ENCODE data around the gene PHF21B.

Gene PHF21B

DNA sequence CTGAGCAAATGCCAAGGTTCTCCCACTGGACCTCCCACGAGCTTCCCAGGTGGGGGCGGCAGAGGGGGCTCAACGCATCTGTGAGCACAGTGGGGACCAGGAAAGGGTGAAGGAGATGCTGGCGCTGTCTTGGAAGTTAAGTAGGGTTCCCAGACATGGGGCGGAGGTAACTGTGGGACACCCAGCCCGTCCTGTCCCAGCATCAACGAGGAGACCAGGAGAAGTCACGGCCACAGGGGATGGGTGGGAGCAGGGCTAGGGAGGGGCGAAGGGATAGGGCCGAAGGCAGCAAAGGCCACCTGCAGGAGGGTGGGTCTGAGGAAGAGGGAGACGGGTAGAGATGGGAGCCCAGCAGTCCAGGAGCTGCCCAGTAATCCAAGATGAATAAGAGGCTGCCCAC is 70.4 kb downstream of the PHF21B start:
- no peaks in the 10 kb centered on the region for H3K36me3 ChIP-seq (ENCODE audit: control insufficient read depth, low read depth, low read length)
- no peak overlapping the region for H3K27ac ChIP-seq (ENCODE audit: low read length)
- H3K9me3 ChIP-seq (ENCODE audit: control insufficient read depth, low read depth, low read length), result no peaks in the 10 kb centered on the region
- H3K27me3 ChIP-seq (ENCODE audit: control insufficient read depth, insufficient read depth, low read length), result no peaks in the 10 kb centered on the region
- H3K4me3 ChIP-seq (ENCODE audit: low read length), result no peak overlapping the region
- H3K4me1 ChIP-seq (ENCODE audit: control insufficient read depth, low read depth, low read length), result peaks cover 23% of the 10 kb centered on the region
- no peak overlapping the region for H3K9ac ChIP-seq (ENCODE audit: low read length)

GRCh38 chr22:44938886-44939285 is 70.9 kb downstream of the PHF21B start:
- Histone ChIP-seq H3K4me3 (ENCODE audit: low read length) (no peak overlapping the region), H3K4me1 (ENCODE audit: control insufficient read depth, low read depth, low read length) (peaks cover 23% of the 10 kb centered on the region), H3K9me3 (ENCODE audit: control insufficient read depth, low read depth, low read length) (no peaks in the 10 kb centered on the region), H3K27ac (ENCODE audit: low read length) (no peak overlapping the region), H3K27me3 (ENCODE audit: control insufficient read depth, insufficient read depth, low read length) (no peaks in the 10 kb centered on the region), H3K9ac (ENCODE audit: low read length) (no peak overlapping the region), H3K36me3 (ENCODE audit: control insufficient read depth, low read depth, low read length) (no peaks in the 10 kb centered on the region)

DNA sequence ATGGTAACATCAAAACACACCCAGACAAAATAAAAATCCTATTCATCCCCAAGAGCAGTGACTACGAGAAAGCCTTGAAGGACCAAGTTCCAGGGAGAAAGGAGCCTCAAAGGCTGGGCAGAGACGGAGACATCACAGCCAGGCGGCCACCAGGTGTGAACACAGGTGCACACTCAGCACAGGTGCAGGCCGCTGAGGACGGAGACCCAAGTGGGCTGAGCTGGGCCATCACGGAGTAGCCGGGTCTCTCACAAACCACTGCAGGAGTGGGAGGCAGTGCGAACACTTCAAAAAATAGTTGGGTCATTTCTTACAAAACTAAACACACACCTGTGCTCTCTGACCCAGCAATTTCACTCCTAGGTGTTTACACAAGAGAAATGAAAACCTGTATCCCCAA is 72.6 kb downstream of the PHF21B start:
- Histone ChIP-seq H3K4me1 (ENCODE audit: control insufficient read depth, low read depth, low read length) (peaks cover 23% of the 10 kb centered on the region), H3K9me3 (ENCODE audit: control insufficient read depth, low read depth, low read length) (no peaks in the 10 kb centered on the region), H3K9ac (ENCODE audit: low read length) (no peak overlapping the region), H3K36me3 (ENCODE audit: control insufficient read depth, low read depth, low read length) (no peaks in the 10 kb centered on the region), H3K27me3 (ENCODE audit: control insufficient read depth, insufficient read depth, low read length) (no peaks in the 10 kb centered on the region), H3K4me3 (ENCODE audit: low read length) (no peak overlapping the region), H3K27ac (ENCODE audit: low read length) (no peak overlapping the region)

- no peak overlapping the region for H3K4me3 ChIP-seq (ENCODE audit: low read length)
- H3K9ac ChIP-seq (ENCODE audit: low read length), result no peak overlapping the region
- no peak overlapping the region for H3K27ac ChIP-seq (ENCODE audit: low read length)
- no peaks in the 10 kb centered on the region for H3K27me3 ChIP-seq (ENCODE audit: control insufficient read depth, insufficient read depth, low read length)
- H3K36me3 ChIP-seq (ENCODE audit: control insufficient read depth, low read depth, low read length), result no peaks in the 10 kb centered on the region
- H3K4me1 ChIP-seq (ENCODE audit: control insufficient read depth, low read depth, low read length), result peaks cover 20% of the 10 kb centered on the region
- no peaks in the 10 kb centered on the region for H3K9me3 ChIP-seq (ENCODE audit: control insufficient read depth, low read depth, low read length)
Measured at GRCh38 chr22:44936201-44936600, 73.6 kb downstream of the PHF21B start.

GRCh38 chr22:44935724-44936123 is 74.1 kb downstream of the PHF21B start:
- no peaks in the 10 kb centered on the region for H3K27me3 ChIP-seq (ENCODE audit: control insufficient read depth, insufficient read depth, low read length)
- H3K4me3 ChIP-seq (ENCODE audit: low read length), result no peak overlapping the region
- no peaks in the 10 kb centered on the region for H3K36me3 ChIP-seq (ENCODE audit: control insufficient read depth, low read depth, low read length)
- peaks cover 15% of the 10 kb centered on the region for H3K4me1 ChIP-seq (ENCODE audit: control insufficient read depth, low read depth, low read length)
- H3K9me3 ChIP-seq (ENCODE audit: control insufficient read depth, low read depth, low read length), result no peaks in the 10 kb centered on the region
- H3K27ac ChIP-seq (ENCODE audit: low read length), result no peak overlapping the region
- no peak overlapping the region for H3K9ac ChIP-seq (ENCODE audit: low read length)

GRCh38 chr22:44934454-44934735 is 75.4 kb downstream of the PHF21B start:
- H3K4me1 ChIP-seq (ENCODE audit: control insufficient read depth, low read depth, low read length), result peaks cover 3% of the 10 kb centered on the region
- no peaks in the 10 kb centered on the region for H3K27me3 ChIP-seq (ENCODE audit: control insufficient read depth, insufficient read depth, low read length)
- H3K4me3 ChIP-seq (ENCODE audit: low read length), result no peak overlapping the region
- no peaks in the 10 kb centered on the region for H3K9me3 ChIP-seq (ENCODE audit: control insufficient read depth, low read depth, low read length)
- H3K9ac ChIP-seq (ENCODE audit: low read length), result no peak overlapping the region
- H3K27ac ChIP-seq (ENCODE audit: low read length), result no peak overlapping the region
- H3K36me3 ChIP-seq (ENCODE audit: control insufficient read depth, low read depth, low read length), result peaks cover under 1% of the 10 kb centered on the region

DNA sequence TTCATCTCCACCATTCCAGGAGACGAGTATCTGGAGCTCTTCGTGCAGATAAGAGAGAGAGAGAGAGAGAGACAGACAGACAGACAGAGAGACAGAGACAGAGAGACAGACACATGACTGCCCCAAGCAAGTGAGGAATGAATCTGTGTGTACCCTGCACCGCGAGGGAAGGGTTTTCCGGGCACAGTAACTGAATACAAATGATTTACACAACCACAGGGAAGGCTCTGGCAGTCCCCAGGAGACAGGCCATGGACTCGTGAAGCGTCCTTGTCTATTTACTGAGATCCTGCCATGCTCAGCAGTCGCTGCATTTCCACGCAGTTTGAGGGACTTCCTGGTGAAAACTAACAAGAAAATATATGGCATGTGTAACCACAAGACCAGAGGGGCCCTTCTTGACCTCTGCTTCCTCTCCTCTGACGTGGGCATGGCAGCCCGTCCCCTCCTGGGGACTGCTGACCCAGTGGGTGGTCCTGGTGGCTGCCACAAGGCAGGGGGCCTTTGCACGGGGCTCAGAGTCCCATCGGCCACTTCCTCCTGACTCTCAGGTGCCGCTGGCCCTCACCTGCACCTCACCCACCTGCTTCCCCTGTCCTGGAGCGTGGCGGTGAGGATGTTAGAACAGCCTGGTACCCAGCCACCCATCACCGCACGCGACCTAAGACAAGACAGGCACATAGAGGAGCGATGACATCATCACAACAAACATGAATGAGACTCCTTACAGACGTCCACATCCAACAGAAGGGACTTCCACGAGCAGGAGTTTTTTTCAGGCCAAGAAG is 75.9 kb downstream of the PHF21B start:
- H3K4me1 ChIP-seq (ENCODE audit: control insufficient read depth, low read depth, low read length), result no peaks in the 10 kb centered on the region
- H3K9me3 ChIP-seq (ENCODE audit: control insufficient read depth, low read depth, low read length), result no peaks in the 10 kb centered on the region
- H3K9ac ChIP-seq (ENCODE audit: low read length), result no peak overlapping the region
- no peak overlapping the region for H3K27ac ChIP-seq (ENCODE audit: low read length)
- H3K4me3 ChIP-seq (ENCODE audit: low read length), result no peak overlapping the region
- H3K27me3 ChIP-seq (ENCODE audit: control insufficient read depth, insufficient read depth, low read length), result no peaks in the 10 kb centered on the region
- peaks cover 3% of the 10 kb centered on the region for H3K36me3 ChIP-seq (ENCODE audit: control insufficient read depth, low read depth, low read length)

DNA sequence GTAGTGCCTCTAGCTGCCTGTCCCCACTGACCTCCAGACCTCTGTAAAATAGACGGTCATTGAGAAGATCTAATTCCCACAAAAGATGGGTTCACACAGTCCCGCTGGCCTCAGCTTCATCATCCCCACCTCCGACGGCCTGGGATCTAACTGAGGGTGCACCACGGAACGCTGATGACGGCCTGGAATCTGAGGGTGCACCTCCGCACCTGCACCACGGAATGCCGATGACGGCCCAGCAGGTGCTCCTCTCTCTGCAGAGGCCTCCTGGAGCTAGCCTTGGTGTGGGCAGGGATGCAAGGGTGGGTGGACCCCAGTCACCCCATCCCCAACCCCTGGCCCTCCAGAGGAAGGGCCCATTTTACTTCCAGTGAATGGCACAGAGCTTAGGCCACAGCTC is 77.3 kb downstream of the PHF21B start:
- Histone ChIP-seq H3K36me3 (ENCODE audit: control insufficient read depth, low read depth, low read length) (peaks cover 3% of the 10 kb centered on the region), H3K27me3 (ENCODE audit: control insufficient read depth, insufficient read depth, low read length) (no peaks in the 10 kb centered on the region), H3K9me3 (ENCODE audit: control insufficient read depth, low read depth, low read length) (no peaks in the 10 kb centered on the region), H3K9ac (ENCODE audit: low read length) (no peak overlapping the region), H3K27ac (ENCODE audit: low read length) (no peak overlapping the region), H3K4me1 (ENCODE audit: control insufficient read depth, low read depth, low read length) (no peaks in the 10 kb centered on the region), H3K4me3 (ENCODE audit: low read length) (no peak overlapping the region)

GRCh38 chr22:44931766-44932165 is 78.0 kb downstream of the PHF21B start:
- Histone ChIP-seq H3K36me3 (ENCODE audit: control insufficient read depth, low read depth, low read length) (peaks cover 3% of the 10 kb centered on the region), H3K27ac (ENCODE audit: low read length) (no peak overlapping the region), H3K9ac (ENCODE audit: low read length) (no peak overlapping the region), H3K27me3 (ENCODE audit: control insufficient read depth, insufficient read depth, low read length) (no peaks in the 10 kb centered on the region), H3K4me1 (ENCODE audit: control insufficient read depth, low read depth, low read length) (no peaks in the 10 kb centered on the region), H3K9me3 (ENCODE audit: control insufficient read depth, low read depth, low read length) (no peaks in the 10 kb centered on the region), H3K4me3 (ENCODE audit: low read length) (no peak overlapping the region)

DNA sequence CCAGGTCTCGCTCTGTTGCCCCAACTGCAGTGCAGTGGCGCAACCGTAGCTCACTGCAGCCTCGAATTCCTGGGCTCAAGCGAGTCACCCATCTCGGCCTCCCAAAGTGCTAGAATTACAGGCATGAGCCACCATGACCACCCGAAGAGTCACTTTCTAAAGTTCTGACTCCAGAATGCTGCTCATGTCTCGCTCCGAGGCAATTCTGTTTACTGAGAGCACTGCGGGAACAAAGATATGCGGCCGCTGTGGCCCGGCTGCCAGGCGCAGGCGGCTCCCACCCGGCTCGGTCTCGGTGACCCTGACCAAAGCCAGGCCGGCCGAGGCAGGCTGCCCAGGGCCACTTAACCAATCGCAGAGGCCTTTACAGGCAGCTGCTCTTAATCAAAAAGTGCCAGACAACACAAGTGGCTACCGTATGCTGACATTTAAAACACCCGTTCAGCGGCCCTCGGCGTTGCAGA is 78.7 kb downstream of the PHF21B start:
- Histone ChIP-seq H3K4me1 (ENCODE audit: control insufficient read depth, low read depth, low read length) (no peaks in the 10 kb centered on the region), H3K9me3 (ENCODE audit: control insufficient read depth, low read depth, low read length) (no peaks in the 10 kb centered on the region), H3K4me3 (ENCODE audit: low read length) (no peak overlapping the region), H3K36me3 (ENCODE audit: control insufficient read depth, low read depth, low read length) (peaks cover 3% of the 10 kb centered on the region), H3K27me3 (ENCODE audit: control insufficient read depth, insufficient read depth, low read length) (no peaks in the 10 kb centered on the region), H3K27ac (ENCODE audit: low read length) (no peak overlapping the region), H3K9ac (ENCODE audit: low read length) (no peak overlapping the region)

DNA sequence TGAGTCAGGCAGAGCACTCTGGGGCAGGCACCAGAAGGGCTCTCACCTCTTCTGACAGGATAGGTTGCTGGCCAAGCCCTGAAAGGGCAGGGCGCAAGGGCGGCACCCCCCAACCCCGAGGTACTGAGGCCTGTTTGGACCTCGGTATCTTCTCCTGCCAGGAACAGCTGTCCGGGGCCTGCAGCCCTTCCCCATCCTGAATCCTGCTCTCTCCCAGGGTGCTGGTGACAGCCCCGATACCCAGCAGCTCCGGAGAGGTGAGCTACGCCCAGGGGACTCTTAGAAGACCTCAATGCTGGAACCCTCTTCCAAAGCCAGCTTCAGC is 79.1 kb downstream of the PHF21B start:
- Histone ChIP-seq H3K27me3 (ENCODE audit: control insufficient read depth, insufficient read depth, low read length) (no peaks in the 10 kb centered on the region), H3K27ac (ENCODE audit: low read length) (no peak overlapping the region), H3K36me3 (ENCODE audit: control insufficient read depth, low read depth, low read length) (peaks cover 3% of the 10 kb centered on the region), H3K9ac (ENCODE audit: low read length) (no peak overlapping the region), H3K4me1 (ENCODE audit: control insufficient read depth, low read depth, low read length) (no peaks in the 10 kb centered on the region), H3K9me3 (ENCODE audit: control insufficient read depth, low read depth, low read length) (no peaks in the 10 kb centered on the region), H3K4me3 (ENCODE audit: low read length) (no peak overlapping the region)

GRCh38 chr22:44930016-44930710 is 79.6 kb downstream of the PHF21B start:
- no peaks in the 10 kb centered on the region for H3K4me1 ChIP-seq (ENCODE audit: control insufficient read depth, low read depth, low read length)
- H3K27me3 ChIP-seq (ENCODE audit: control insufficient read depth, insufficient read depth, low read length), result no peaks in the 10 kb centered on the region
- no peak overlapping the region for H3K4me3 ChIP-seq (ENCODE audit: low read length)
- peaks cover 3% of the 10 kb centered on the region for H3K36me3 ChIP-seq (ENCODE audit: control insufficient read depth, low read depth, low read length)
- no peaks in the 10 kb centered on the region for H3K9me3 ChIP-seq (ENCODE audit: control insufficient read depth, low read depth, low read length)
- no peak overlapping the region for H3K9ac ChIP-seq (ENCODE audit: low read length)
- H3K27ac ChIP-seq (ENCODE audit: low read length), result no peak overlapping the region
